ENCODE data around the gene MYL11.

Gene MYL11

DNA sequence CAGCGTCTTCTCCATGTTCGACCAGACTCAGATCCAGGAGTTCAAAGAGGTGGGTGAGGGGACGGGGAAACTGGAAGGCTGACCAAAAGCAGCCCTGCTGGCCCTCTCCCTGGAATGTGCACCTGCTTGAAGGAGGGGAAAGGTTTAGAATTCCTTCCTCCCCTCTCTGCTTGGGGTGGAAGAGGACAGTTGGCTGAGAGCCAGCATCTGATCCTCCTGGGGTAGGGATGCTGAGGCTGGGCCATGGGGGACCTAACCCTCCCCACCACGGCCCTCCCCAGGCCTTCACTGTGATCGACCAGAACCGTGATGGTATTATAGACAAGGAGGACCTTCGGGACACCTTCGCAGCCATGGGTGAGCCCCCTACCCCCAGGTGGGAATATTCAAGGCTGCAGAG lies 1.3 kb downstream of the MYL11 start:
- Histone ChIP-seq H4K20me1 (ENCODE audit: low read depth, low read length) (no peaks in the 10 kb centered on the region), H3K9me2 (replicated peaks; ENCODE audit: insufficient read depth, low read length) (no peaks in the 10 kb centered on the region), H3K4me2 (ENCODE audit: low read depth, low read length, poor library complexity, severe bottlenecking) (no peak overlapping the region), H3F3A (ENCODE audit: insufficient read depth) (peaks cover 36% of the 10 kb centered on the region), H3K9me3 (ENCODE audit: insufficient read depth, low read length) (no peaks in the 10 kb centered on the region), H3K27ac (ENCODE audit: low read depth, low read length) (no peak overlapping the region), H2AFZ (ENCODE audit: low read depth, low read length, severe bottlenecking) (no peak overlapping the region), H3K36me3 (ENCODE audit: low read length) (no peaks in the 10 kb centered on the region), H3K27me3 (ENCODE audit: low read length) (no peaks in the 10 kb centered on the region), H3K4me3 (ENCODE audit: insufficient read depth, low read length, poor library complexity, severe bottlenecking) (no peak overlapping the region), H3K79me2 (ENCODE audit: insufficient read depth, low read length) (no peaks in the 10 kb centered on the region), H3K9ac (ENCODE audit: low read length) (no peak overlapping the region)
- TF ChIP-seq, protein P1, sequence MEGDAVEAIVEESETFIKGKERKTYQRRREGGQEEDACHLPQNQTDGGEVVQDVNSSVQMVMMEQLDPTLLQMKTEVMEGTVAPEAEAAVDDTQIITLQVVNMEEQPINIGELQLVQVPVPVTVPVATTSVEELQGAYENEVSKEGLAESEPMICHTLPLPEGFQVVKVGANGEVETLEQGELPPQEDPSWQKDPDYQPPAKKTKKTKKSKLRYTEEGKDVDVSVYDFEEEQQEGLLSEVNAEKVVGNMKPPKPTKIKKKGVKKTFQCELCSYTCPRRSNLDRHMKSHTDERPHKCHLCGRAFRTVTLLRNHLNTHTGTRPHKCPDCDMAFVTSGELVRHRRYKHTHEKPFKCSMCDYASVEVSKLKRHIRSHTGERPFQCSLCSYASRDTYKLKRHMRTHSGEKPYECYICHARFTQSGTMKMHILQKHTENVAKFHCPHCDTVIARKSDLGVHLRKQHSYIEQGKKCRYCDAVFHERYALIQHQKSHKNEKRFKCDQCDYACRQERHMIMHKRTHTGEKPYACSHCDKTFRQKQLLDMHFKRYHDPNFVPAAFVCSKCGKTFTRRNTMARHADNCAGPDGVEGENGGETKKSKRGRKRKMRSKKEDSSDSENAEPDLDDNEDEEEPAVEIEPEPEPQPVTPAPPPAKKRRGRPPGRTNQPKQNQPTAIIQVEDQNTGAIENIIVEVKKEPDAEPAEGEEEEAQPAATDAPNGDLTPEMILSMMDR (IDR thresholded peaks at IDR 0.05; ENCODE audit: insufficient read depth, low read length, poor library complexity, severe bottlenecking): no peak
- no peak for TF ChIP-seq EZH2phosphoT487 (conservative IDR thresholded peaks at IDR 0.05; ENCODE audit: low read length)

DNA sequence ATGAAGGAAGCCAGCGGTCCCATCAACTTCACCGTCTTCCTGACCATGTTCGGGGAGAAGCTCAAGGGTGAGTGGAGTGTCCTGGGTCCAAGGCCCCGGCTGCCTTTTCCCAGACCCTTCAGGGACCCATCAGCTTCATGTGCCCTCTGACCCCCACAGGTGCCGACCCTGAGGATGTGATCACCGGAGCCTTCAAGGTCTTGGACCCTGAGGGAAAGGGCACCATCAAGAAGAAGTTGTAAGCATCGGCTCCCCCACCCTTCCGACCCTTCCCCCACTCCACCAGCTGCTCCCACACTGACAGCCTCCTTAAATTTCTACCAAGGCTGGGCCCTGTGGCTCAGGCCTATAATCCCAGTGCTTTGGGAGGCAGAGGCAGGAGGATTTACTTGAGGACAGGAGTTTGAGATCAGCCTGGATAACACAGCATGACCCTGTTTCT lies 1.9 kb downstream of the MYL11 start:
- H3F3A ChIP-seq (ENCODE audit: insufficient read depth): peaks cover 34% of the 10 kb centered on the region
- no peaks in the 10 kb centered on the region for H3K9me3 ChIP-seq (ENCODE audit: insufficient read depth, low read length)
- no peak overlapping the region for H3K4me3 ChIP-seq (ENCODE audit: insufficient read depth, low read length, poor library complexity, severe bottlenecking)
- no peaks in the 10 kb centered on the region for H3K27me3 ChIP-seq (ENCODE audit: low read length)
- no peaks in the 10 kb centered on the region for H3K36me3 ChIP-seq (ENCODE audit: low read length)
- no peak for TF ChIP-seq EZH2phosphoT487 (conservative IDR thresholded peaks at IDR 0.05; ENCODE audit: low read length)
- TF ChIP-seq, protein P1 (IDR thresholded peaks at IDR 0.05; ENCODE audit: insufficient read depth, low read length, poor library complexity, severe bottlenecking): no peak
- H2AFZ ChIP-seq (ENCODE audit: low read depth, low read length, severe bottlenecking): no peak overlapping the region
- H3K9me2 ChIP-seq (replicated peaks; ENCODE audit: insufficient read depth, low read length): no peaks in the 10 kb centered on the region
- no peak overlapping the region for H3K9ac ChIP-seq (ENCODE audit: low read length)
- H3K79me2 ChIP-seq (ENCODE audit: insufficient read depth, low read length): peaks cover 5% of the 10 kb centered on the region
- H3K27ac ChIP-seq (ENCODE audit: low read depth, low read length): no peak overlapping the region
- H3K4me2 ChIP-seq (ENCODE audit: low read depth, low read length, poor library complexity, severe bottlenecking): no peak overlapping the region
- no peaks in the 10 kb centered on the region for H4K20me1 ChIP-seq (ENCODE audit: low read depth, low read length)

DNA sequence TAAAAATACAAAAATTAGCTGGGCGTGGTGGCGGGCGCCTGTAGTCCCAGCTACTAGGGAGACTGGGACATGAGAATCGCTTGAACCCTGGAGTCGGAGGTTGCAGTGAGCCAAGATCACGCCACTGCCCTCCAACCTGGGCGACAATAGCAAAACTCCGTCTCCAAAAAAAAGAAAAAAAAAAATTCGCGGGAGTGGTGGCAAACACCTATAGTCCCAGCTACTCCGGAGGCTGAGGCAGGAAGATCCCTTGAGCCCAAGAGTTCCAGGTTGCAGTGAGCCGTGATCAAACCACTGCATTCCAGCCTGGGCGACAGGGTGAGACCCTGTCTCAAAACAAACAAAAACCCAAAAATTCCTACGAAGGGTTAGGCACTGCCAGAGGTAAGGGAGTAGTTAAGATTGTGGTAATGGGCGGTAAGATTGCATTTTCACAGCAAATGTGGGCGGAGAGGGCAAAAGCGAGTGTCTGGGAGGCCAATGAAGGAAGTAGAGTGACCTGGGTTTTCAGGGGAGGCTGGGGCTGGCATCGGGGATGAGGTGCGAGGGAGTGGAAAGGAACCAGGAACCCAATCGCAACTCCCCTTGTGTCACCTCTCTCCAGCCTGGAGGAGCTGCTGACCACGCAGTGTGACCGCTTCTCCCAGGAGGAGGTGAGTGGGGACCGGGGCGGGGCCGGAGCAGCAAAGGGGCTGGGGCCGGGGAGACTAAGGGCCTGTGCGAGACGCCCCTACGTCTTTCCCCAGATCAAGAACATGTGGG lies 2.6 kb downstream of the MYL11 start:
- peak overlapping the region; percentile 95 for H3K4me2 ChIP-seq (ENCODE audit: low read depth, low read length, poor library complexity, severe bottlenecking)
- H3F3A ChIP-seq (ENCODE audit: insufficient read depth): peaks cover 26% of the 10 kb centered on the region
- no peaks in the 10 kb centered on the region for H3K27me3 ChIP-seq (ENCODE audit: low read length)
- no peaks in the 10 kb centered on the region for H3K9me2 ChIP-seq (replicated peaks; ENCODE audit: insufficient read depth, low read length)
- no peak for TF ChIP-seq EZH2phosphoT487 (conservative IDR thresholded peaks at IDR 0.05; ENCODE audit: low read length)
- TF ChIP-seq, protein P1 (IDR thresholded peaks at IDR 0.05; ENCODE audit: insufficient read depth, low read length, poor library complexity, severe bottlenecking): no peak
- H3K79me2 ChIP-seq (ENCODE audit: insufficient read depth, low read length): peaks cover 13% of the 10 kb centered on the region
- H3K36me3 ChIP-seq (ENCODE audit: low read length): no peaks in the 10 kb centered on the region
- H3K27ac ChIP-seq (ENCODE audit: low read depth, low read length): peak overlapping the region; percentile 91
- H3K9ac ChIP-seq (ENCODE audit: low read length): peak overlapping the region; percentile 73
- no peaks in the 10 kb centered on the region for H4K20me1 ChIP-seq (ENCODE audit: low read depth, low read length)
- H2AFZ ChIP-seq (ENCODE audit: low read depth, low read length, severe bottlenecking): peak overlapping the region; percentile 50
- H3K4me3 ChIP-seq (ENCODE audit: insufficient read depth, low read length, poor library complexity, severe bottlenecking): peak overlapping the region; percentile 60
- no peaks in the 10 kb centered on the region for H3K9me3 ChIP-seq (ENCODE audit: insufficient read depth, low read length)
